Activated T-cell treated with anti-CD3 and anti-CD28 coated beads, Interleukin-2, amount 50 U/mL, for 1 hour (primary cell): ENCODE measurements around the gene ANKAR.
"Not testable (repeated sequence)": the region's sequence is repeated elsewhere in the genome, so short reads cannot be mapped to it uniquely, and the experiment has no call there.

Source experiments
- DNase-seq: peaks from one replicate; pipeline ENCODE4 v3.0.0-alpha.2; 2020

Gene ANKAR

GRCh38 chr2:189658306-189659212 lies 15.9 kb upstream of the ANKAR start:
- no peak for DNase-seq

DNA sequence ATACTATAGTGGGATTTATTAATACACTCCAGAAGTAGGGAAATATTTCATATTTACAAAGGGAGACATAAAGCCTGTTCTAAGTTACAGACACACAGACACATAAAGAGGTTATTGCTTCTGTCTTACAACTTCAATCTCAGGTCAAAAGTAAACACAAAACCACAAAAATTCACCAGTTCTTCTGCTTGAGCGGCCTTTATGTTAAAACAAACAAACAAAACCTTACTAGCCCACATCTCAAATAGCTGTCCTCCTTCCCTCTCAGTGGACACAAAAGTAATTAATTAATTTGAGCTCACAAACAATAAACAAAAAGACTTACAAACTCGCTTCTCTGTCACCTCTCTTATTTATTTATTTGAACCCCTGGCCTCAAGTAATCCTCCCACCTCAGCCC lies 14.7 kb upstream of the ANKAR start:
- no peak for DNase-seq

DNA sequence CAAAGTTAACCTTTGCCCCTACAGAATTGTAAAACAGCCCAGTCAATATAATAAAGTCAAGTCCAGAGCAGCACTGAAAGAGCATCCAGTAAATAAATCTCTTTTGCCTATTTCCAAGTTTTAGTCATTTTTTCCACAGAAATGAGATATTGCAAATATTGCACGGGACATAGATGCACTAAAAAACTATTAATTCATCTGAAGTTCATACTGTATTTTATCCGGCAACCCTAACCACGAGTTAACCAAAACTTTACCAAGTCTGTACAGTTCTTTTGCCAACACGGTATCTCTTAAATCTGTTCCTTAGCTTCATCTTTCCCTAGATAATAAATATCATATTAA lies 13.7 kb upstream of the ANKAR start:
- no peak for DNase-seq

GRCh38 chr2:189661148-189661956 lies 13.1 kb upstream of the ANKAR start, which contains the start of gene ASNSD1:
TSS of gene ASNSD1 (plus strand) at chr2:189661459. CDS start at chr2:189666133, 4,674 bp downstream.
- peak; percentile 97 for DNase-seq

- DNase-seq, result no peak
Measured at GRCh38 chr2:189661957-189662321, 12.5 kb upstream of the ANKAR start.

DNA sequence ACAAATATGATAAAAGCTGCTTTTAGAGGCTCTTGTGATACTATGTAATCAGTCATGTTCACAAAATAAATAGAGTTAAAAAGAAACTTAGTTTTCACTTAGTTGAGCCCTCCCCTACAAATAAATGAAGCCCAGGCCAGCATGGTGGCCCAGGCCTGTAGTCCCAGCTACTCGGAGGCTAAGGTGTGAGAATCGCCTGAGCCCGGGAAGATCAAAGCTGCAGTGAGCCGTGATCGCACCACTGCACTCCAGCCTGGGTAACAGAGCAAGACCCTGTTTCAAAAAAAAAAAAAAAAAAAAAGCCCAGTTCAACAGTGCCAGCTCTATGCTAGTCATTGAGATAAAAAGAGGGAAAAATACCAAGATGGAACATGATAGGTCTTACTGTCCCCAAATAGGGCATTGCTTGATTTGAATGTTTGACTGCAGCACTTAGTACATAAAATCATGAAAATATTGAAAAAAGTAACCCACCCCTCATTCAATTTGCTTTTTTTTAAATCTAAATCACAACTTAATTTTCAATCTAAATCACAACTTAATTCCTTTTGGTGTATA lies 11.7 kb upstream of the ANKAR start:
- DNase-seq, result no peak

DNA sequence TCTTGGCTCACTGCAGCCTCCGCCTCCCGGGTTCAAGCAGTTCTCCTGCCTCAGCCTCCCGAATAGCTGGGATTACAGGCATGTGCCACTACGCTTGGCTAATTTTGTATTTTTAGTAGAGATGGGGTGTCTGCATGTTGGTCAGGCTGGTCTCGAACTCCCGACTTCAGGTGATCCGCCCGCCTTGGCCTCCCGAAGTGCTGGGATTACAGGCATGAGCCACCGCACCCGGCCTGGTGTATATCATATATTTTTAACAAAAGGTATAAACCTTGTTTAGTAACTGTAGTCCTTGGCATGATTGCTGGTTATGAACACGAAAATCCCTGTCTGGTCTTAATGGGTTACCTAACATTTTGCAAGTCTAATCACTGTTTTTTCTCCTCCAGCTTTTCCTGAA lies 11.2 kb upstream of the ANKAR start:
- not testable (repeated sequence) for DNase-seq

- DNase-seq, result no peak
Measured at GRCh38 chr2:189669913-189670312, 4.6 kb upstream of the ANKAR start.

DNA sequence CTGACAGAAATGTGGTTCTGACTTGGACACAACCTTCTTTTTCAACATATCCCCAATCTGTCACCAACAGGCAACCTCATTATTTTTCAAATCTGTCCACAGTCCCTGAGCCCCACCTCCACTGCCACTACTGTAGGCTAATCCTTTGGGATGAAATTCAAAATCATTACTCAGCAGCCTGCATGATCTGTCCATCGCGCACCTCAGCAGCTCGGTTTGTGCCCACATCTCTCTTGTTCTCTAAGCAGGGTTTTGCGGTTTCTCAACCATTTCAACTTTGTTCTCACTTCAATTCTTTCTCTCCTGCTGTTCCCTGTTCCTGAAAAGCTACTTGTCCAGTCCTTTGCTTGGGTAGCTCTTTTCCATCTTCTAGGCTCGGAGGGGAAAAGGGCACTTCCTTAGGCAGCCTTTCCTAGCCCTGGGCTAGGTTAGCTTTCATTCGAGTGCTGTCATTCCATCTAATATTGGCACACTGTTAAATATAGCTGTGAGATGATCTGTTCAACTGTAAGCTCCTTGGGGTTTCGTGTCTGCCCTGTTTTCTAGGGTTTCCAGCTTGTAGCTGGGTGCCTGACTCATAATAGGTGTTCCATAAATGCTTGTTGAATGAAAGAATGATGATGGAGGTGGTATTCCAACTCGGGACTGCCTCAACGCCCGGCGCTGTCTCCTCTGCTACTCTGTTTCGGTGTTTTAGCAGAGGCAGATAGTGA lies 653 bp upstream of the ANKAR start:
- no peak for DNase-seq

DNA sequence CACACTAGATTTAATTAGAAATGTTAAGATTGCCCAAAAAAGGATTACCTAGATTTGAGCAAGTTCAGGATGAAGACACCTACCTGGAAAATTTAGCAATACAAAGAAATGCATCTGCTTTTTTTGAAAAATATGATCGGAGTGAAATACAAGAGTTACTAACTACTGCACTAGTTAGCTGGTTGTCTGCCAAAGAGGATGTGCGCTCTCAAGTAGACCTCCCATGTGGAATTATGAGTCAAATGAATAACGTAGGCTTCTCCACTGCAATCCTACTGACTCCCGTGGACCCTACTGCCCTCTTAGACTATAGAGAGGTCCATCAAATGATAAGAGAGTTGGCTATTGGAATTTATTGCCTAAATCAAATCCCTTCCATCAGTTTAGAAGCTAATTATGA lies 2.0 kb downstream of the ANKAR start:
- no peak for DNase-seq

DNA sequence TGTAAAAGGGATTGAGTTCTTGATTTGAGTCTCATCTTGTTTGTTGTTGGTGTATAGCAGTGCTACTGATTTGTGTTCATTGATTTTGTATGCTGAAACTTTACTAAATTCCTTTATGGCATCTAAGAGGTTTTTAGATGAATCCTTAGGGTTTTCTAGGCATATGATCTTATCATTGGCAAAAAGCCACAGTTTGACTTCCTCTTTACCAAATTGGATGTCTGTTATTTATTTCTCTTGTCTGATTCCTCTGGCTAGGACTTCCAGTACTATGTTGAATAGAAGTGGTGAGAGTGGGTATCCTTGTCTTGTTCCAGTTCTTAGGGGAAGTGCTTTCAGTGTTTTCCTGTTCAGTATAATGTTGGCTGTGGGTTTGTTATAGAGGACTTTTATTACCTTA lies 4.8 kb downstream of the ANKAR start:
- DNase-seq, result no peak

DNA sequence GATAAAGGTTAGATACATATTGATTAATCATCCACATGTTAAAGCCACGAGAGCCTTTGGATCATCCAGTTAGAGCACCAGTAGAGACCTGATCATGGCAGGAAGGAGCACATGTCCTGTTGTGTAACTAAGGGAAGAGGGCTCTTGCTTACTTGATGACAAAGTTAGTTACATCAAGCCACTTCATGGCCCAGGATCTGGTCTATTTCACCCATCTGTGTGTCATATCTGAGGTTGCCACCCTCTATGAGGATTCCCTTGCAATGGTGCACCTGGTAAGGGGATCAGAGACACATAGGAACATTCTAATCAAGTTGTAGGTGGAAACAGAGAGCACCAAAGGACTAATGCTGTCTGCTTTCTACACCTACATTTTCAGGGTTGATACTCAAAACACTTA lies 6.7 kb downstream of the ANKAR start:
- no peak for DNase-seq

- DNase-seq, result no peak
Measured at GRCh38 chr2:189681903-189682302, 7.4 kb downstream of the ANKAR start.

DNA sequence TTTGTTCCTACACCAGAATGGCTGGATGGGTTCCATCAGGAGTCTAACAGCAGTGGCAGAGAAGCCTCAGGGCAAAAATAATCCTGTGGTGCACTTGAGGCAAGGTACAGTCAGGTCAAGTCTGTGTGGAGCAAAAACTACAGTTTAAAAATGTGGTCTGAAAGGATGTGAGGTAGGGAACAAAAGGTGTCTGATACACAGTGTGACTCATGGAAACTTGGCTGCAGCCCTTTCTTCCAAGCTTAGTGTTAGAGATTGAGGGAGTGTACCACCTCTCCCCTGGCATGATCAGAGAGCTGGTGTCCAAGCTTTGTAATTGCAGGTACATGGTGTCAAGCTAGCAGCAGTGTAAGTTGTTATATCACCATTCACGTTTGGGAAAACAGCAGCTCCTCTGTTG lies 8.9 kb downstream of the ANKAR start:
- no peak for DNase-seq

- DNase-seq, result no peak
Measured at GRCh38 chr2:189684811-189685210, 10.3 kb downstream of the ANKAR start.

- DNase-seq, result no peak
Measured at GRCh38 chr2:189685540-189686229, 11.2 kb downstream of the ANKAR start.

- DNase-seq, result not testable (repeated sequence)
Measured at GRCh38 chr2:189687796-189688195, 13.3 kb downstream of the ANKAR start.

DNA sequence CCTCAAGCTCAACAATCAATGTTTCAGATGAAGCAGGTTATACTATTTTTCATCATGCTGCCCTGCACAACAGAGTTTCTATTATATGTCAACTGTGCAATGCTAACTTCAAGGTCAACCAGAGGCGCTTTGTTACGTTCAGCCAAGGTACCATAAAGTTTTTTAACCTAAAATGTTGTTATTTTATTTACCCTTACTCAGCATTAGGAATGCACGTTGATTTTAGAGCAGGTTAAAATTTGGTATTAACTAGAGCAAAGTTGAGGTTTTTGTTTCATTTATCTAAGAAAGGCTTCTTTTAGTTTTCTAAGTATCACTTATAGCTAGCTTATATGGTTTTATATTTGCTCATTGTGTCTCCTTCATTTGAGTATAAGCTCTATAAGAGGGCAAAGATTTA lies 21.8 kb downstream of the ANKAR start:
- DNase-seq, result no peak

GRCh38 chr2:189698020-189698887 lies 23.8 kb downstream of the ANKAR start:
- DNase-seq, result no peak

GRCh38 chr2:189700681-189701080 lies 26.2 kb downstream of the ANKAR start:
- DNase-seq, result no peak

DNA sequence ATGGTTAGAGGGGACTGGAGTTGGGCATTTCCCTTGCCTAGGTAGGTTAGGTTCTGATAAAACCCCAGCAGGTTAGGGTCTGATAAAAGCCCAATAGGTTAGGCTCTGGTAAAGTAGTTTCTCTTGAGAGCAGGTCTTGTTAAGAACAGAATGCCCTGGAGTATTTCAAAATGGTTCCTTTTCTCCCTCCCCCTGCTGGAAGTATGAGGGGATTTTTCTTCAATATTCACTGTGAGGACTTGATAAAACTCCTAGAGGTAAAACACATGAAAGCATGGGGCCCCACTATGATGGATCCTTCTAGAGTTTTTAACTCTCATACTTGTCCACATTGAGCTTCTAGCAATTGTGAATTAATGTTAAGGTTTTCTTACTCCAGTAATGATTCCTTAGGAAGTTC lies 27.6 kb downstream of the ANKAR start:
- no peak for DNase-seq
